ENCODE data around the gene ANAPC15.

DNA sequence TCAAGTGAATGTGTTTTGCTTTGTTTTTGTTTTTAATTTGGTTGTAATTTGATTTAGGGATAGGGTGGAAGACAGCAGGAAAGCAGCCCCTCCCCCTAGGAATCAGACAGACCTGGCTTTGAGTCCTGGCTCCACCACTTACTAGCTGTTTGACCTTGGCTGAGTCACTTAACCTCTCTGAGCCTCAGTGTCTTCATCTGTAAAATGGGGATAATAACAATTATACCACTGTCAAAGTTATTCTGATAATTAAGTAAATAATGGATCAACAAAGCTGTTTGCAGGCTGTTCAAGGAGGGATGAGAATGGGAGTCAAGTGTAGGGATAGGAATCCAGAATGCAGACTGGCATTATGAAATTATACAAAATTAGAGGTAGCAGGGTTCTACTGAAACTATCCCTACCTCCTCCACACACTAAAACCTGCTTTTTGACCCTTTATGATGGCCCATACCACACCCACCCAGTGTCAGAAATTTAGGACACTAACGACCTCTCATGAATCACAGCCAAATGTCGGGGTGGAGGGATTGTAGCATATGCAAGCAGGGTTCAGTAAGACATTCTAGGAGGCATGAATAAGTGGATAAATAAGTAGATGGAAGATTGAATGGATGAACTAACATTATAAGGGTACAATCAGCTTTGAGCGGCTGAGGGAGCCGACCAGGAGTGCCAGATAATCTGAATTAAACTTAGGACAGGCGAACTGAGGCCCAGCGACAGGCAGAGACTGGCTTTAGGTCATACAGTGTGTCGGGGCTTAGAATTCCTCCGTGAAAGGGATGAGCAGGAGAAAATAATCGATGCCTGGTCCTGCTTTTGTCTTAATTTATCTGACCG lies 974 bp downstream of the ANAPC15 start:
- TF ChIP-seq EZH2phosphoT487 (IDR thresholded peaks at IDR 0.05; ENCODE audit: borderline replicate concordance, low read length): no peak
- TF ChIP-seq, protein P1, sequence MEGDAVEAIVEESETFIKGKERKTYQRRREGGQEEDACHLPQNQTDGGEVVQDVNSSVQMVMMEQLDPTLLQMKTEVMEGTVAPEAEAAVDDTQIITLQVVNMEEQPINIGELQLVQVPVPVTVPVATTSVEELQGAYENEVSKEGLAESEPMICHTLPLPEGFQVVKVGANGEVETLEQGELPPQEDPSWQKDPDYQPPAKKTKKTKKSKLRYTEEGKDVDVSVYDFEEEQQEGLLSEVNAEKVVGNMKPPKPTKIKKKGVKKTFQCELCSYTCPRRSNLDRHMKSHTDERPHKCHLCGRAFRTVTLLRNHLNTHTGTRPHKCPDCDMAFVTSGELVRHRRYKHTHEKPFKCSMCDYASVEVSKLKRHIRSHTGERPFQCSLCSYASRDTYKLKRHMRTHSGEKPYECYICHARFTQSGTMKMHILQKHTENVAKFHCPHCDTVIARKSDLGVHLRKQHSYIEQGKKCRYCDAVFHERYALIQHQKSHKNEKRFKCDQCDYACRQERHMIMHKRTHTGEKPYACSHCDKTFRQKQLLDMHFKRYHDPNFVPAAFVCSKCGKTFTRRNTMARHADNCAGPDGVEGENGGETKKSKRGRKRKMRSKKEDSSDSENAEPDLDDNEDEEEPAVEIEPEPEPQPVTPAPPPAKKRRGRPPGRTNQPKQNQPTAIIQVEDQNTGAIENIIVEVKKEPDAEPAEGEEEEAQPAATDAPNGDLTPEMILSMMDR (IDR thresholded peaks at IDR 0.05; ENCODE audit: low read depth, low read length, poor library complexity, severe bottlenecking): no peak

Measured in DOHH2 (cell line).